Chondrocyte (in vitro differentiated cells): ENCODE data around the gene ATP13A1. TPM values are rescaled to one million over a fixed set of nuclear protein-coding genes. Genes with fewer than 3 reads are reported as not detected.
A peak's percentile ranks its signal among the peaks of the same experiment; 100 is the strongest.
"Not testable (repeated sequence)": the region's sequence is repeated elsewhere in the genome, so short reads cannot be mapped to it uniquely, and the experiment has no call there.

Experiments used
- DNase-seq: peaks from one replicate; pipeline ENCODE4 v3.0.0; 2021; ENCODE audit warnings: mixed read lengths, low spot score
- H3K27ac Mint-ChIP-seq: one replicate; pipeline ENCODE4 v1.8.0; 2021; ENCODE audit warnings: mild to moderate bottlenecking, moderate library complexity, mixed read lengths; ENCODE audit not compliant: unreplicated experiment
- H3K27me3 Mint-ChIP-seq: 2 replicates; pipeline ENCODE4 v1.8.0; 2021; ENCODE audit warnings: low read depth, mixed read lengths
- H3K36me3 Mint-ChIP-seq: 2 replicates; pipeline ENCODE4 v1.8.0; 2021; ENCODE audit warnings: low read depth, mixed read lengths
- H3K4me1 Mint-ChIP-seq: 2 replicates; pipeline ENCODE4 v1.8.0; 2021; ENCODE audit warnings: low read depth, mild to moderate bottlenecking, mixed read lengths
- H3K4me3 Mint-ChIP-seq: one replicate; pipeline ENCODE4 v1.8.0; 2021; ENCODE audit warnings: mild to moderate bottlenecking, moderate library complexity, mixed read lengths; ENCODE audit not compliant: unreplicated experiment
- H3K9me3 Mint-ChIP-seq: 2 replicates; pipeline ENCODE4 v1.8.0; 2021; ENCODE audit warnings: low read depth, mixed read lengths
- CTCF ChIP-seq: fragments of 200-600 bp; sonication (generic); IDR thresholded peaks from 2 replicates; pipeline ENCODE4 v1.5.0; 2021; ENCODE audit warnings: antibody characterized with exemption, mild to moderate bottlenecking, moderate library complexity
- total RNA-seq: library from RNA; stranded (reverse); gene quantifications from 3 replicates; pipeline ENCODE4 v1.2.1, GENCODE V29; 2021

Gene ATP13A1
- total RNA-seq, 1 donor from 2014 or later: 48.8 TPM

GRCh38 chr19:19687090-19687489 lies 23.6 kb upstream of the ATP13A1 start:
- no peak for DNase-seq
- Mint-ChIP-seq H3K27me3 (no peaks in the 10 kb centered on the region), H3K9me3 (peaks cover 26% of the 10 kb centered on the region), H3K4me3 (no peak overlapping the region), H3K27ac (no peak overlapping the region), H3K36me3 (peaks cover 15% of the 10 kb centered on the region), H3K4me1 (no peaks in the 10 kb centered on the region)
- no peak for TF ChIP-seq CTCF

GRCh38 chr19:19686580-19686979 lies 23.1 kb upstream of the ATP13A1 start:
- Mint-ChIP-seq H3K4me3 (no peak overlapping the region), H3K27me3 (no peaks in the 10 kb centered on the region), H3K27ac (no peak overlapping the region), H3K4me1 (no peaks in the 10 kb centered on the region), H3K9me3 (peaks cover 26% of the 10 kb centered on the region), H3K36me3 (peaks cover 15% of the 10 kb centered on the region)
- no peak for TF ChIP-seq CTCF
- no peak for DNase-seq

DNA sequence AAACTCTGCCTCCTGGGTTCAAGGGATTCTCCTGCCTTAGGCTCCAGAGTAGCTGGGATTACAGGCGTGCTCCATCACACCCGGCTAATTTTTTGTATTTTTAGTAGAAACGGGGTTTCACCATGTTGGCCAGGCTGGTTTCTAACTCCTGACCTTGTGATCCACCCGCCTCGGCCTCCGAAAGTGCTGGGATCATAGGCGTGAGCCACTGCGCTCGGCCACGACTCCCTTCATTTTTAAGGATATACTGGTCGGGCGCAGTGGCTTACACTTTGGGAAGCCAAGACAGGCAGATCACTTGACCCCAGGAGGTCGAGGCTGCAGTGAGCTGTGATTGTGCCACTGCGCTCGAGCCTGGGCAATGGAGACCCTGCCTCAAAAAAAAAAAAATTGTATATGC lies 22.6 kb upstream of the ATP13A1 start:
- not testable (repeated sequence) for DNase-seq, H3K4me3 Mint-ChIP-seq, H3K4me1 Mint-ChIP-seq, H3K27me3 Mint-ChIP-seq, H3K27ac Mint-ChIP-seq
- peaks cover 20% of the 10 kb centered on the region for H3K36me3 Mint-ChIP-seq
- H3K9me3 Mint-ChIP-seq: peaks cover 30% of the 10 kb centered on the region

DNA sequence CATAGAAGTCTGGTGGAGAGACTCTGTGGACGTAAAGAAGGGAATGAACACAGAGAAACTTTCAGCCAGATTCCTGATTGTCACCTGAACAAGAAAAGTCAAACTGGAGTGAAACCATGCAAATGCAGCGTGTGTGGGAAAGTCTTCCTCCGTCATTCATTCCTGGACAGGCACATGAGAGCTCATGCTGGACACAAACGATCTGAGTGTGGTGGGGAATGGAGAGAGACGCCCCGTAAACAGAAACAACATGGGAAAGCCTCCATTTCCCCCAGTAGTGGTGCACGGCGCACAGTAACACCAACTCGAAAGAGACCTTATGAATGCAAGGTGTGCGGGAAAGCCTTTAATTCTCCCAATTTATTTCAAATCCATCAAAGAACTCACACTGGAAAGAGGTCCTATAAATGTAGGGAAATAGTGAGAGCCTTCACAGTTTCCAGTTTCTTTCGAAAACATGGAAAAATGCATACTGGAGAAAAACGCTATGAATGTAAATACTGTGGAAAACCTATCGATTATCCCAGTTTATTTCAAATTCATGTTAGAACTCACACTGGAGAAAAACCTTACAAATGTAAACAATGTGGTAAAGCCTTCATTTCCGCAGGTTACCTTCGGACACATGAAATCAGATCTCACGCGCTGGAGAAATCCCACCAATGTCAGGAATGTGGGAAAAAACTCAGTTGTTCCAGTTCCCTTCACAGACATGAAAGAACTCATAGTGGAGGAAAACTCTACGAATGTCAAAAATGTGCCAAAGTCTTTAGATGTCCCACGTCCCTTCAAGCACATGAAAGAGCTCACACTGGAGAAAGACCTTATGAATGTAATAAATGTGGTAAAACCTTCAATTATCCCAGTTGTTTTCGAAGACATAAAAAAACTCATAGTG lies 15.9 kb upstream of the ATP13A1 start:
- no peak overlapping the region for H3K27ac Mint-ChIP-seq
- H3K9me3 Mint-ChIP-seq: peaks cover 62% of the 10 kb centered on the region
- H3K36me3 Mint-ChIP-seq: peaks cover 60% of the 10 kb centered on the region
- no peak for DNase-seq
- no peak overlapping the region for H3K4me3 Mint-ChIP-seq
- TF ChIP-seq CTCF: no peak
- no peaks in the 10 kb centered on the region for H3K27me3 Mint-ChIP-seq
- no peaks in the 10 kb centered on the region for H3K4me1 Mint-ChIP-seq

DNA sequence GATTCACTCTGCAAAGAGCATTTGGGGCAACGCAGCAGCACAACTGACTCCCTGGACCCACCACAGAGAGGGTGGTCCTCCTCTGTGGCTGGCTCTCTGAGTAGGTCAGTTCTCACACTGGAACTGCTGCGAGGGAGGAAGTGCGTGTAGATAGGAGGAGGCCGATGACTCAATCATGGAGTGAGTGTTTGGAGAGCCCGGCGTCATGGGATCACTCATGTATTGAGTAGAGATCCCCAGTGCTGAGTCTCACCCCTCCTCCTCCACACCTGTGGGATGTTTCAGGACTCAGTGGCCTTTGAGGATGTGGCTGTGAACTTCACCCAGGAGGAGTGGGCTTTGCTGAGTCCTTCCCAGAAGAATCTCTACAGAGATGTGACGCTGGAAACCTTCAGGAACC lies 14.1 kb upstream of the ATP13A1 start:
- peaks cover 55% of the 10 kb centered on the region for H3K36me3 Mint-ChIP-seq
- H3K27ac Mint-ChIP-seq: no peak overlapping the region
- no peak for DNase-seq
- no peak overlapping the region for H3K4me3 Mint-ChIP-seq
- no peaks in the 10 kb centered on the region for H3K27me3 Mint-ChIP-seq
- TF ChIP-seq CTCF: no peak
- no peaks in the 10 kb centered on the region for H3K4me1 Mint-ChIP-seq
- H3K9me3 Mint-ChIP-seq: peaks cover 51% of the 10 kb centered on the region

DNA sequence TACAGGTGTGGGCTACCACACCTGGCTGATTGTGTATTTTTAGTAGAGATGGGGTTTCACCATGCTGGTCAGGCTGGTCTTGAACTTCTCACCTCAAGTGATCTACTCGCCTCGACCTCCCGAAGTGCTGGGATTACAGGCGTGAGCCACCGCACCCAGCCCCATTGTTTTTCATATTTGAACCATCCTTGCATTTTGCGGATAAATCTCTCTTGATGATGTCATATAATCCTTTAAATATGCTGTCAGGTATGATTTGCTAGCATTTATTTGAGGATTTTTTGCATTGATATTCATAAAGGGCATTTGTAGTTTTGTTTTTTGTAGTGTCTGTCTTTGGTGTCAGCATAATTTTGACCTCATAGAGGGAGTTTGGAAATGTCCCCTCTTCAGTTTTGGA lies 10.8 kb upstream of the ATP13A1 start:
- Mint-ChIP-seq H3K27ac (no peak overlapping the region), H3K9me3 (peaks cover 32% of the 10 kb centered on the region), H3K27me3 (no peaks in the 10 kb centered on the region), H3K4me3 (no peak overlapping the region), H3K4me1 (peaks cover 8% of the 10 kb centered on the region), H3K36me3 (peaks cover 38% of the 10 kb centered on the region)
- TF ChIP-seq CTCF: no peak
- peak; percentile 15 for DNase-seq
